K562 (cell line): ENCODE data around the gene MECR. TPM values are rescaled to one million over a fixed set of nuclear protein-coding genes. Genes with fewer than 3 reads are reported as not detected.

ENCODE experiments used
- EZH2 ChIP-seq: IDR thresholded peaks from 2 replicates; pipeline ENCODE4 v1.6.1; 2012; ENCODE audit warnings: low read depth, mild to moderate bottlenecking, inconsistent platforms, low read length, borderline replicate concordance
- IRF2 ChIP-seq: sonication (generic); formaldehyde crosslinking; IDR thresholded peaks from 2 replicates; pipeline ENCODE4 v1.8.1; 2022; ENCODE audit warnings: mild to moderate bottlenecking, missing genetic modification reagents
- MAFF ChIP-seq: IDR thresholded peaks from 2 replicates; pipeline ENCODE4 v1.6.1; 2012; ENCODE audit warnings: low read length, improper control_type of control experiment
- MTA1 ChIP-seq: fragments of 450-650 bp; IDR thresholded peaks from 2 replicates; pipeline ENCODE4 v1.6.1; 2017; ENCODE audit warnings: borderline replicate concordance
- NBN ChIP-seq: fragments of 450-650 bp; IDR thresholded peaks from 2 replicates; pipeline ENCODE4 v1.6.1; 2016; ENCODE audit warnings: low read depth, mild to moderate bottlenecking
- PHTF2 ChIP-seq: fragments of 250-450 bp; sonication (Bioruptor Pico); IDR thresholded peaks from 2 replicates; pipeline ENCODE4 v1.5.0; 2021; ENCODE audit warnings: mild to moderate bottlenecking
- PRPF4 ChIP-seq: fragments of 200-400 bp; formaldehyde crosslinking; IDR thresholded peaks from one replicate; pipeline ENCODE4 v1.6.1; 2017; ENCODE audit warnings: low read length, low read depth, mild to moderate bottlenecking; ENCODE audit not compliant: insufficient read depth, poor library complexity, severe bottlenecking
- RCOR1 ChIP-seq, 2 experiments: IDR thresholded peaks; 2 replicates each; pipeline ENCODE4 v1.6.1; 2012; ENCODE audit warnings: low read depth in 2 of 2, low read length in 2 of 2, borderline replicate concordance in 1 of 2, improper control_type of control experiment in 1 of 2
- SREBF1 ChIP-seq: fragments of 150-350 bp; IDR thresholded peaks from 2 replicates; pipeline ENCODE4 v1.6.1; 2014; ENCODE audit warnings: antibody characterized with exemption, low read depth, low read length, borderline replicate concordance
- TRIM25 ChIP-seq: fragments of 450-650 bp; IDR thresholded peaks from 2 replicates; pipeline ENCODE4 v1.7.0; 2016; ENCODE audit warnings: borderline replicate concordance
- ZMIZ1 ChIP-seq, 2 experiments: fragments of 150-350 bp in 1 of 2; IDR thresholded peaks; 2 replicates each; pipeline ENCODE4 v1.6.1; 2012 to 2016; ENCODE audit warnings: low read depth in 2 of 2, low read length in 2 of 2, mild to moderate bottlenecking in 1 of 2, moderate library complexity in 1 of 2
- ZNF175 ChIP-seq: fragments of 200-800 bp; sonication (Bioruptor generic); IDR thresholded peaks from 2 replicates; pipeline ENCODE4 v1.6.1; 2016; ENCODE audit warnings: low read depth, mild to moderate bottlenecking, missing genetic modification characterization, missing compliant biosample characterization
- ZNF280B ChIP-seq: fragments of 250-450 bp; sonication (Bioruptor Pico); IDR thresholded peaks from 2 replicates; pipeline ENCODE4 v1.5.1; 2021; ENCODE audit warnings: mild to moderate bottlenecking
- ZNF644 ChIP-seq: fragments of 200-800 bp; sonication (Bioruptor generic); IDR thresholded peaks from 2 replicates; pipeline ENCODE4 v1.6.1; 2016; ENCODE audit warnings: low read depth, missing genetic modification characterization, missing compliant biosample characterization
- ZNF778 ChIP-seq: fragments of 450-650 bp; formaldehyde crosslinking; IDR thresholded peaks from 2 replicates; pipeline ENCODE4 v1.4.0; 2020; ENCODE audit warnings: mild to moderate bottlenecking, moderate library complexity
- polyA plus RNA-seq, 8 experiments: library from polyadenylated mRNA; depleted of rRNA in 4 of 8; stranded (reverse) in 5 of 8; unstranded in 3 of 8; fragments of >200 nt; fragmentation: Nextera tagmentation in 2 of 8; fragmentation: Illumina TruSeq in 1 of 8; extraction: Ambion mirVana in 2 of 8; extraction: Trizol in 1 of 8; gene quantifications; 2 replicates each; pipeline versions ENCODE4 v1.2.1 to v1.2.3, GENCODE V29; 2011 to 2014; ENCODE audit warnings: inconsistent platforms in 1 of 8, missing spikeins in 1 of 8
- total RNA-seq, 7 experiments: library from RNA; depleted of rRNA in 6 of 7; stranded (reverse); fragments of >200 nt in 6 of 7; fragmentation: Illumina TruSeq in 2 of 7; extraction: Trizol in 2 of 7; gene quantifications; 2 replicates each; pipeline versions ENCODE4 v1.2.1 to v1.2.3, GENCODE V29; 2011 to 2021; ENCODE audit warnings: low replicate concordance in 1 of 7

The MECR gene
- total and polyA plus RNA-seq, 9 of the 15 experiments (the other 6 are each of a cell fraction or from before 2014, with no cell fraction given): 10.4 to 58.6 (median 42.9) TPM

- TF ChIP-seq ZNF280B (CRISPR knock-in tag) (no peak), ZMIZ1 (IDR thresholded peaks at IDR 0.05; ENCODE audit: low read depth in 2 of 2, low read length in 2 of 2) (peak in 1 of 2 experiments; percentile 68; a peak in 1 of 4 replicates), MTA1 (no peak), ZNF175 (CRISPR knock-in tag) (peak; percentile 84), MAFF (peak; percentile 82), PRPF4 (no peak), SREBF1 (no peak), ZNF778 (CRISPR knock-in tag) (no peak), NBN (no peak; the same call in 1 of the 2 replicates), ZNF644 (tag) (0 out of 2 replicates have a peak, but pooled peaks have one; percentile 55), EZH2 (no peak), RCOR1 (IDR thresholded peaks at IDR 0.05; ENCODE audit: borderline replicate concordance in 1 of 2, low read depth in 2 of 2, low read length in 2 of 2) (peak; percentile 77 to 98), TRIM25 (no peak), PHTF2 (CRISPR knock-in tag) (no peak), IRF2 (no peak)
These were observed 28.0 kb downstream of the MECR start (continued) for GRCh38 chr1:29202584-29203340.
